Kidney (tissue), 14 donors: Measurements from ENCODE around the gene STOX1. TPM values are rescaled to one million over a fixed set of nuclear protein-coding genes. Genes with fewer than 3 reads are reported as not detected.

Experiments
- DNase-seq, 5 donors: peaks; one replicate each; pipeline ENCODE4 v3.0.0-alpha.2; 2013 to 2020
- FAIRE-seq: peaks from 2 replicates; lab custom pipeline; 2012; peaks lifted over from hg19 to GRCh38; lab: Jason Lieb, UNC
- H3K27ac ChIP-seq, 2 donors: one replicate each; pipeline ENCODE4 v1.7.0; 2013; ENCODE audit warnings: low read depth in 2 of 2, low read length in 2 of 2, inconsistent platforms in 1 of 2
- H3K27me3 ChIP-seq: one replicate; pipeline ENCODE4 v1.7.1; 2013; ENCODE audit warnings: low read length, inconsistent platforms; ENCODE audit not compliant: control insufficient read depth, insufficient read depth
- H3K36me3 ChIP-seq, 3 donors: one replicate each; pipeline versions ENCODE4 v1.7.0 to v1.7.1; 2013; ENCODE audit warnings: low read length in 3 of 3, control low read depth in 1 of 3, inconsistent platforms in 1 of 3; ENCODE audit not compliant: insufficient read depth in 3 of 3, control insufficient read depth in 2 of 3
- H3K4me1 ChIP-seq, 3 donors: one replicate each; pipeline versions ENCODE4 v1.7.0 to v1.7.1; 2013; ENCODE audit warnings: low read length in 3 of 3, inconsistent platforms in 1 of 3, low read depth in 1 of 3; ENCODE audit not compliant: control insufficient read depth in 2 of 3, insufficient read depth in 2 of 3
- H3K4me3 ChIP-seq, 3 donors: one replicate each; pipeline versions ENCODE4 v1.7.0 to v1.8.1; 2013; ENCODE audit warnings: low read length in 3 of 3, control low read depth in 1 of 3, inconsistent platforms in 1 of 3
- H3K9ac ChIP-seq, 3 donors: one replicate each; pipeline versions ENCODE4 v1.7.0 to v1.7.1; 2013; ENCODE audit warnings: low read length in 3 of 3, control low read depth in 1 of 3, inconsistent platforms in 1 of 3
- H3K9me3 ChIP-seq, 3 donors: one replicate each; pipeline versions ENCODE4 v1.7.0 to v1.7.1; 2013; ENCODE audit warnings: low read length in 3 of 3, control low read depth in 1 of 3, inconsistent platforms in 1 of 3; ENCODE audit not compliant: control insufficient read depth in 2 of 3, insufficient read depth in 1 of 3
- intact Hi-C: fragments of 100-400 bp; cut with DNase I; formaldehyde crosslinking; loops from one replicate; pipeline ENCODE4 v1.11.1; 2022
- polyA plus RNA-seq: library from polyadenylated mRNA; stranded (reverse); fragments of 350-450 nt; fragmentation: Illumina TruSeq; extraction: RNeasy Lipid Tissue Mini Kit (QIAGEN cat#74804); gene quantifications from one replicate; pipeline ENCODE4 v1.2.3, GENCODE V29; 2014; ENCODE audit warnings: low read depth, low replicate concordance; ENCODE audit not compliant: insufficient read depth
- total RNA-seq: library from RNA; stranded (reverse); fragmentation: NEBNext Ultra II Directional; extraction: Animal tissue kit (Norgen Biotek cat#: 25700); gene quantifications from one replicate; pipeline ENCODE4 v1.2.1, GENCODE V29; 2021
- TF ChIP-seq, protein P1 (sequence below): IDR thresholded peaks from 3 replicates; pipeline ENCODE4 v1.5.1; 2012; ENCODE audit warnings: mild to moderate bottlenecking, moderate library complexity, borderline replicate concordance; ENCODE audit not compliant: insufficient read depth; ENCODE audit errors: extremely low read depth
- donor health status: control.
- donor health status: control.
- donor health status: control.
- donor health status: control.
- donor health status: control.
- donor health status: DM: yes; HTN: yes; CAD: no.
- donor health status: Normal renal cell carcinoma (clear cell type).

Gene STOX1
- total and polyA plus RNA-seq, 2 donors from 2014 or later, result 1.5 TPM

DNA sequence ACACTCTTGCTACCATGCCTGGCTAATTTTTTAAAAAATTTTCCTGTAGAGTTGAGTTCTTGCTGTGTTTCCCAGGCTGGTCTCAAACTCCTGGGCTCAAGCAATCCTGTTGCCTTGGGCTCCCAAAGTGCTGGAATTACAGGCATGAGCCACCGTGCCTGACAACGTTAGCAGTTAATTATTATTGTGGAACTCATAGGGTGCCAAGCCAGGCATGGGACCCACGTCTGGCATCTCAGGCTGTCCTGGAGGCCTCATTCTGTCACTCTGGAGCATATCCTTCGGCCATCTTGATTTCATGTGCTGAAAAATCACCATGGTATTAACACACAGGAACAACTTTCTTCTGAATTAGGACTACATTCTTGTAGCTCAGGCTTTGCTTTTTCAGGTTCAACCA lies 21.5 kb downstream of the STOX1 start:
- H3K27ac ChIP-seq, result no peak overlapping the region
- DNase-seq (no peak), FAIRE-seq (no peak)
- TF ChIP-seq, protein P1, sequence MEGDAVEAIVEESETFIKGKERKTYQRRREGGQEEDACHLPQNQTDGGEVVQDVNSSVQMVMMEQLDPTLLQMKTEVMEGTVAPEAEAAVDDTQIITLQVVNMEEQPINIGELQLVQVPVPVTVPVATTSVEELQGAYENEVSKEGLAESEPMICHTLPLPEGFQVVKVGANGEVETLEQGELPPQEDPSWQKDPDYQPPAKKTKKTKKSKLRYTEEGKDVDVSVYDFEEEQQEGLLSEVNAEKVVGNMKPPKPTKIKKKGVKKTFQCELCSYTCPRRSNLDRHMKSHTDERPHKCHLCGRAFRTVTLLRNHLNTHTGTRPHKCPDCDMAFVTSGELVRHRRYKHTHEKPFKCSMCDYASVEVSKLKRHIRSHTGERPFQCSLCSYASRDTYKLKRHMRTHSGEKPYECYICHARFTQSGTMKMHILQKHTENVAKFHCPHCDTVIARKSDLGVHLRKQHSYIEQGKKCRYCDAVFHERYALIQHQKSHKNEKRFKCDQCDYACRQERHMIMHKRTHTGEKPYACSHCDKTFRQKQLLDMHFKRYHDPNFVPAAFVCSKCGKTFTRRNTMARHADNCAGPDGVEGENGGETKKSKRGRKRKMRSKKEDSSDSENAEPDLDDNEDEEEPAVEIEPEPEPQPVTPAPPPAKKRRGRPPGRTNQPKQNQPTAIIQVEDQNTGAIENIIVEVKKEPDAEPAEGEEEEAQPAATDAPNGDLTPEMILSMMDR, result no peak
- H3K9me3 ChIP-seq, result no peaks in the 10 kb centered on the region
- intact Hi-C loops, result no loop called here
- H3K9ac ChIP-seq, result no peak overlapping the region
- no peak overlapping the region for H3K4me3 ChIP-seq
- no peaks in the 10 kb centered on the region for H3K36me3 ChIP-seq
- no peaks in the 10 kb centered on the region for H3K27me3 ChIP-seq
- H3K4me1 ChIP-seq, result no peaks in the 10 kb centered on the region

DNA sequence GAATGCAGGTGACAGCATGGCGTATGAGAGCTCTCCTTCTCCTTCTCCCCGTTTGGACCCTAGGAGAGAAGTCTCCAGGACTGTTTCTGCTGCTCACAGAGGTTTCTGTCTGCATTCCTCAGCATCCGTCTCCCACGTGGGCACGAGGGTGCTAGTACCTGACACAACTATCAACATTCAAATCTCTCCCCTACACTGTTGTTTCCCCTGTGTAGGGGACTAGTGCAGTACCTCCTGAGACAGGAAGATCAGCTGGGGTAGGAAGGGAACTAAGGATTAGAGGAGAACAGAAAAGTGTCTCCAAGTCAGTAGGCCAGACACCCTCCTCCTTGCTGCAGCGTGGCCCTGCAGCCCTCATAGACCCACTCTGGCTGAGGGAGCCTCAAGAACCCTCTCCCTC lies 29.0 kb downstream of the STOX1 start:
- DNase-seq (no peak), FAIRE-seq (no peak)
- intact Hi-C loops, result no loop called here
- Histone ChIP-seq H3K4me3 (no peak overlapping the region), H3K27me3 (no peaks in the 10 kb centered on the region), H3K4me1 (no peaks in the 10 kb centered on the region), H3K9me3 (peaks cover 0 to 10% (median 4%) of the 10 kb centered on the region in 3 donors), H3K9ac (no peak overlapping the region), H3K36me3 (no peaks in the 10 kb centered on the region), H3K27ac (no peak overlapping the region)
- TF ChIP-seq, protein P1, result no peak

DNA sequence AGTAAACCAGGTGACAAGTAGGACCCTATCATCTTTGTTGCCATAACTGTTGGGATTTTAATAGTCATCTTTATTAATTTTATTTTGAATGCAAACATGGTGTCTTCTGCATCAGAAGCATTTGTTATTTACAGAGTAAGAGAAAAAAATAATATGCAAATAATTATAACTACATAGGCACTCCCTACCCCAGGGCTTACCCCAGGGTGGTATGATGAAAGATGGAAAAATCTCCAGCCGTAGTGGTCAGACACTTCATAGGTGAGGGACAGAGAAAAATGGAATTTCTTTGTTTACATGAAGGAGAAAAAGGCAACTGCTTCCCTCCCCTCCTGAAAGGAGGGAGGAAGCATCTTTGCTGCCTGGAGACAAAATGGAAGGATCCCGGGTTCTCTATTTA lies 29.7 kb downstream of the STOX1 start:
- H3K4me3 ChIP-seq, result no peak overlapping the region
- H3K27me3 ChIP-seq, result no peaks in the 10 kb centered on the region
- FAIRE-seq, result no peak
- no peaks in the 10 kb centered on the region for H3K36me3 ChIP-seq
- peaks cover 0 to 16% (median 6%) of the 10 kb centered on the region in 3 donors for H3K9me3 ChIP-seq
- H3K9ac ChIP-seq, result no peak overlapping the region
- intact Hi-C loops, result no loop called here
- DNase-seq, result no peak
- no peak overlapping the region for H3K27ac ChIP-seq
- TF ChIP-seq, protein P1, result no peak
- H3K4me1 ChIP-seq, result no peaks in the 10 kb centered on the region

DNA sequence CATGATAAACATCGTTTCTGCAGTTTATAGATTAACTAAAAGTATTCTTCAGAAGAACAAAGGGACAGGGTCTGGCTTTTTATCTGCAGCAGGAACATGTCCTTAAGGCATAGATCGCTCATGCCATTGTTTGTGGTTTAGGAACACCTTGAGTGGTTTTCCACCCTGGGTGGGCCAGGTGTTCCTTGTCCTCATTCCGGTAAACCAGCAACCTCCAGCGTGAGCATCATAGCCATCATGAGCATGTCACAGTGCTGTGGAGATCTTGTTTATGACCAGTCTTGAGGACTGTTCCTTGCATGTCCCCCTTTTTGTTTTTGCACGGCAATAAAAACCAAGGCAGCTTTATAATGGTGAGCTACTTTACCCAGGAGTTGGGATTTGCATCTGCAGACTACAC lies 33.9 kb downstream of the STOX1 start:
- Histone ChIP-seq H3K27me3 (no peaks in the 10 kb centered on the region), H3K4me3 (no peak overlapping the region), H3K27ac (no peak overlapping the region), H3K4me1 (no peaks in the 10 kb centered on the region), H3K9me3 (peaks cover 1 to 18% (median 6%) of the 10 kb centered on the region in 3 donors), H3K9ac (no peak overlapping the region), H3K36me3 (no peaks in the 10 kb centered on the region)
- no peak for DNase-seq
- FAIRE-seq, result no peak
- intact Hi-C loops, result no loop called here
- TF ChIP-seq, protein P1, result no peak
